G401 (cell line): ENCODE data around the gene IRF1. TPM values are rescaled to one million over a fixed set of nuclear protein-coding genes. Genes with fewer than 3 reads are reported as not detected.

ENCODE experiments used
- DNase-seq: peaks from one replicate; pipeline ENCODE4 v3.0.0-alpha.2; 2015; ENCODE audit warnings: low spot score
- in situ Hi-C: cut with HindIII; loops from 2 replicates; pipeline ENCODE4 v1.10.0; 2016; ENCODE audit warnings: low sequenced_read_pairs, mixed read lengths
- total RNA-seq: library from RNA; depleted of rRNA; stranded (reverse); fragments of >200 nt; shearing (Covaris generic); gene quantifications from 2 replicates; pipeline ENCODE4 v1.2.3, GENCODE V29; 2014; rRNA removed

Gene IRF1
- total RNA-seq, 1 experiment from 2014 or later = 9.2 TPM

GRCh38 chr5:132433141-132433540 is 57.4 kb downstream of the IRF1 start:
- in situ Hi-C loops = no loop called here
- no peak for DNase-seq

DNA sequence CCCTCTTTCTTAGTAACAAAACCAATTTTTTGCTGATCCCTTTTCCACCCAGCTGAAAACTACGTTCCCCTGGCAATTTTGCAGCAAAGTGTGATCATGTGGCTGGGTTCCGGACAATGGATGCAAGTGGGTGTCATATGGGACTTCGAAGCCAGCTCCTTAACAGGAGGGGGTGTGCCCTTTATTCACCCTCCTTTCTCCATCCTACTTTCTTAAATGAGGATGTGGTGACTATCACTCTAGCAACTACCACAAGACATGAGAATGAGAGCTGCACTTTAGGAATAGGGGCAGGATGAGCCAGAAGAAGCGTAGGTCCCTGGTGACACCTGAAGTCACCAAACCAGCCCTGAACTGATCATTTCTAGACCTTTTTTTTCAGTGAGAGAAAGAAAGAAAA is 58.9 kb downstream of the IRF1 start:
- no peak for DNase-seq
- in situ Hi-C loops = no loop called here

Other genes starting within 250 kb of the IRF1 start
- gene PDLIM4, start 233.1 kb downstream of the IRF1 start, total RNA-seq = not detected in 2 replicates
- gene SLC22A4, start 196.4 kb downstream of the IRF1 start, total RNA-seq = 0.31 TPM in 1 of 2 replicates, not detected in the other
- gene SLC22A5, start 121.1 kb downstream of the IRF1 start, total RNA-seq = 5.3 and 5.4 TPM in 2 replicates
- not detected in 2 replicates for gene IL5, start 52.7 kb upstream of the IRF1 start, total RNA-seq
- 11.4 and 39.4 TPM in 2 replicates for gene RAD50, start 66.2 kb upstream of the IRF1 start, total RNA-seq
- not detected in 2 replicates for gene IL13, start 167.4 kb upstream of the IRF1 start, total RNA-seq
- gene IL4, start 183.2 kb upstream of the IRF1 start, total RNA-seq = not detected in 2 replicates
- gene KIF3A, start 246.8 kb upstream of the IRF1 start, total RNA-seq = 1.4 and 6.4 TPM in 2 replicates